SK-N-SH (cell line): ENCODE results near the gene TMEM198.

Experiments used
- CHD2 ChIP-seq: fragments of 150-350 bp; IDR thresholded peaks from 2 replicates; pipeline ENCODE4 v1.6.1; 2018; ENCODE audit warnings: low read length; ENCODE audit not compliant: partially characterized antibody
- ELF1 ChIP-seq: IDR thresholded peaks from 2 replicates; pipeline ENCODE4 v1.4.0; 2012
- GABPA ChIP-seq: IDR thresholded peaks from 2 replicates; pipeline ENCODE4 v1.4.0; 2012; ENCODE audit warnings: low read depth, mild to moderate bottlenecking
- IRF3 ChIP-seq: fragments of 150-350 bp; IDR thresholded peaks from 2 replicates; pipeline ENCODE4 v1.6.1; 2016; ENCODE audit warnings: mild to moderate bottlenecking, low read depth, low read length
- MAX ChIP-seq: IDR thresholded peaks from 2 replicates; pipeline ENCODE4 v1.4.0; 2012; ENCODE audit warnings: low read depth
- MEF2A ChIP-seq: IDR thresholded peaks from 2 replicates; pipeline ENCODE4 v1.4.0; 2012; ENCODE audit warnings: low read depth, borderline replicate concordance
- NRF1 ChIP-seq: IDR thresholded peaks from 2 replicates; pipeline ENCODE4 v1.6.1; 2012; ENCODE audit warnings: low read depth, mild to moderate bottlenecking, low read length
- PBX3 ChIP-seq: IDR thresholded peaks from 2 replicates; pipeline ENCODE4; 2012
- SMC3 ChIP-seq: IDR thresholded peaks from 2 replicates; pipeline ENCODE4 v1.6.1; 2012; ENCODE audit warnings: low read depth, low read length, improper control_type of control experiment
- TEAD4 ChIP-seq: IDR thresholded peaks from 2 replicates; pipeline ENCODE4 v1.4.0; 2012; ENCODE audit warnings: mild to moderate bottlenecking, borderline replicate concordance; ENCODE audit not compliant: insufficient read depth
- YY1 ChIP-seq: IDR thresholded peaks from 2 replicates; pipeline ENCODE4 v1.4.0; 2012; ENCODE audit warnings: low read depth, mild to moderate bottlenecking
- TF ChIP-seq, protein P1 (sequence below): fragments of 200-600 bp; sonication (generic); IDR thresholded peaks from 2 replicates; pipeline ENCODE4 v1.6.1; 2017; ENCODE audit warnings: antibody characterized with exemption, mild to moderate bottlenecking, moderate library complexity

- TF ChIP-seq GABPA (no peak), MEF2A (no peak), IRF3 (no peak), NRF1 (no peak), TEAD4 (no peak), ELF1 (no peak), YY1 (no peak), PBX3 (no peak), MAX (no peak), CHD2 (peak; percentile 9), SMC3 (no peak)
- TF ChIP-seq, protein P1, sequence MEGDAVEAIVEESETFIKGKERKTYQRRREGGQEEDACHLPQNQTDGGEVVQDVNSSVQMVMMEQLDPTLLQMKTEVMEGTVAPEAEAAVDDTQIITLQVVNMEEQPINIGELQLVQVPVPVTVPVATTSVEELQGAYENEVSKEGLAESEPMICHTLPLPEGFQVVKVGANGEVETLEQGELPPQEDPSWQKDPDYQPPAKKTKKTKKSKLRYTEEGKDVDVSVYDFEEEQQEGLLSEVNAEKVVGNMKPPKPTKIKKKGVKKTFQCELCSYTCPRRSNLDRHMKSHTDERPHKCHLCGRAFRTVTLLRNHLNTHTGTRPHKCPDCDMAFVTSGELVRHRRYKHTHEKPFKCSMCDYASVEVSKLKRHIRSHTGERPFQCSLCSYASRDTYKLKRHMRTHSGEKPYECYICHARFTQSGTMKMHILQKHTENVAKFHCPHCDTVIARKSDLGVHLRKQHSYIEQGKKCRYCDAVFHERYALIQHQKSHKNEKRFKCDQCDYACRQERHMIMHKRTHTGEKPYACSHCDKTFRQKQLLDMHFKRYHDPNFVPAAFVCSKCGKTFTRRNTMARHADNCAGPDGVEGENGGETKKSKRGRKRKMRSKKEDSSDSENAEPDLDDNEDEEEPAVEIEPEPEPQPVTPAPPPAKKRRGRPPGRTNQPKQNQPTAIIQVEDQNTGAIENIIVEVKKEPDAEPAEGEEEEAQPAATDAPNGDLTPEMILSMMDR: no peak
These were observed 23.7 kb upstream of the TMEM198 start for GRCh38 chr2:219520079-219520478.
